Mesenchymal stem cell (in vitro differentiated cells and primary cell): ENCODE results near the gene BCL2L1.
A peak's percentile ranks its signal among the peaks of the same experiment; 100 is the strongest.
"Not testable (repeated sequence)": the region's sequence is repeated elsewhere in the genome, so short reads cannot be mapped to it uniquely, and the experiment has no call there.

Source experiments
- DNase-seq: peaks from one replicate; pipeline ENCODE4 v3.0.0-alpha.2; 2013
- H2AFZ ChIP-seq: one replicate; pipeline ENCODE4 v1.6.1; 2013; ENCODE audit warnings: low read depth, mild to moderate bottlenecking, control low read depth, inconsistent platforms, low read length, moderate library complexity
- H2AK5ac ChIP-seq: 2 replicates; pipeline ENCODE4 v1.6.1; 2013; ENCODE audit warnings: low read length, moderate library complexity, mild to moderate bottlenecking, inconsistent platforms; ENCODE audit not compliant: severe bottlenecking
- H2BK120ac ChIP-seq: one replicate; pipeline ENCODE4 v1.6.1; 2013; ENCODE audit warnings: low read depth, mild to moderate bottlenecking, inconsistent platforms, low read length, moderate library complexity
- H2BK12ac ChIP-seq, 2 experiments: one replicate each; pipeline ENCODE4 v1.6.1; 2013; ENCODE audit warnings: inconsistent platforms in 2 of 2, low read length in 2 of 2, mild to moderate bottlenecking in 2 of 2, moderate library complexity in 2 of 2, control low read depth in 1 of 2
- H2BK15ac ChIP-seq: one replicate; pipeline ENCODE4 v1.6.1; 2013; ENCODE audit warnings: mild to moderate bottlenecking, low read depth, inconsistent platforms; ENCODE audit not compliant: poor library complexity, severe bottlenecking
- H2BK5ac ChIP-seq: 2 replicates; pipeline ENCODE4 v1.6.1; 2013; ENCODE audit warnings: low read depth, mild to moderate bottlenecking, low read length, control low read depth, inconsistent platforms; ENCODE audit not compliant: poor library complexity, severe bottlenecking
- H3K14ac ChIP-seq, 2 experiments: one replicate each; pipeline ENCODE4 v1.6.1; 2013; ENCODE audit warnings: inconsistent platforms in 2 of 2, low read length in 2 of 2, control low read depth in 1 of 2, mild to moderate bottlenecking in 1 of 2, moderate library complexity in 1 of 2
- H3K18ac ChIP-seq, 2 experiments: one replicate each; pipeline ENCODE4 v1.6.1; 2013; ENCODE audit warnings: inconsistent platforms in 2 of 2, low read length in 2 of 2, control low read depth in 1 of 2, low read depth in 1 of 2, mild to moderate bottlenecking in 1 of 2
- H3K23ac ChIP-seq, 2 experiments: one replicate each; pipeline ENCODE4 v1.6.1; 2013; ENCODE audit warnings: inconsistent platforms in 2 of 2, low read length in 2 of 2, mild to moderate bottlenecking in 2 of 2, moderate library complexity in 2 of 2, control low read depth in 1 of 2
- H3K27ac ChIP-seq: 2 replicates; pipeline ENCODE4 v1.5.1; 2013; ENCODE audit warnings: mild to moderate bottlenecking, moderate library complexity, low read length, control low read depth, inconsistent platforms; ENCODE audit not compliant: poor library complexity, severe bottlenecking
- H3K27me3 ChIP-seq, 2 experiments: 2 replicates each; pipeline versions ENCODE4 v1.6.1 to v1.7.0; 2013; ENCODE audit warnings: low read length in 2 of 2, mild to moderate bottlenecking in 2 of 2, moderate library complexity in 2 of 2, control low read depth in 1 of 2, inconsistent platforms in 1 of 2; ENCODE audit not compliant: control insufficient read depth in 1 of 2, insufficient read depth in 1 of 2
- H3K36me3 ChIP-seq, 2 experiments: 2 replicates each; pipeline versions ENCODE4 v1.6.1 to v1.7.0; 2013; ENCODE audit warnings: low read length in 2 of 2, control low read depth in 1 of 2, inconsistent platforms in 1 of 2, low read depth in 1 of 2, mild to moderate bottlenecking in 1 of 2; ENCODE audit not compliant: insufficient read depth in 2 of 2, control insufficient read depth in 1 of 2
- H3K4ac ChIP-seq, 2 experiments: one replicate each; pipeline ENCODE4 v1.6.1; 2013; ENCODE audit warnings: inconsistent platforms in 2 of 2, low read length in 2 of 2, mild to moderate bottlenecking in 2 of 2, moderate library complexity in 2 of 2, control low read depth in 1 of 2, low read depth in 1 of 2
- H3K4me1 ChIP-seq: 2 replicates; pipeline ENCODE4 v1.6.1; 2013; ENCODE audit warnings: low read depth, low read length, control low read depth; ENCODE audit not compliant: control insufficient read depth, insufficient read depth
- H3K4me2 ChIP-seq: 2 replicates; pipeline ENCODE4 v1.6.1; 2013; ENCODE audit warnings: low read length, mild to moderate bottlenecking, inconsistent platforms; ENCODE audit not compliant: poor library complexity, severe bottlenecking
- H3K4me3 ChIP-seq, 2 experiments: 2 replicates each; pipeline versions ENCODE4 v1.5.1 to v1.7.0; 2013; ENCODE audit warnings: low read length in 2 of 2, mild to moderate bottlenecking in 2 of 2, control low read depth in 1 of 2, low read depth in 1 of 2; ENCODE audit not compliant: insufficient read depth in 1 of 2
- H3K79me1 ChIP-seq: replicated peaks from 2 replicates; pipeline ENCODE4 v1.6.1; 2013; ENCODE audit warnings: mild to moderate bottlenecking, control low read depth, low read length, inconsistent platforms; ENCODE audit not compliant: poor library complexity, severe bottlenecking
- H3K9ac ChIP-seq: 2 replicates; pipeline ENCODE4 v1.7.0; 2013; ENCODE audit warnings: mild to moderate bottlenecking, low read length, moderate library complexity
- H3K9me3 ChIP-seq: 2 replicates; pipeline ENCODE4 v1.7.0; 2013; ENCODE audit warnings: mild to moderate bottlenecking, low read length; ENCODE audit not compliant: control insufficient read depth
- H4K8ac ChIP-seq: one replicate; pipeline ENCODE4 v1.6.1; 2013; ENCODE audit warnings: inconsistent platforms, mild to moderate bottlenecking, low read length, moderate library complexity
- H4K91ac ChIP-seq: one replicate; pipeline ENCODE4 v1.6.1; 2013; ENCODE audit warnings: mild to moderate bottlenecking, low read length, inconsistent platforms
- WGBS: methylation state at CpG from one replicate; pipeline ENCODE4 v1.1.7; 2013; ENCODE audit warnings: mixed read lengths; 5-methylcytosine and 5-hydroxymethylcytosine counted together

The BCL2L1 gene

DNA sequence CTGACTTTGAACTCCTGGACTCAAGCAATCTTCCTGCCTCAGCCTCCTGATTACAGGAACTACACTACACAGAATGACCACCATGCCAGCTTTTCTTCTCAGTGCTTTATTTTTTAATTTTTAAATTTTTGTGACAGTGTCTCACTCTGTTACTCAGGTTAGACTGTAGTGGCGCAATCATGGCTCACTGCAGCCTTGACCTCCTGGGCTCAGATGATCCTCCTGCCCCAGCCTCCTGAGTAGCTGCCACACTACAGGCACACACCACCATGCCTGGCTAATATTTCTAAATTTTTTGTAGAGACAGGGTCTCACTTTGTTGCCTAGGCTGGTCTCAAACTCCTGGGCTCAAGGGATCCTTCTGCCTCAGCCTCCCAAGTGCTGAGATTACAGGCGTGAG, 53.7 kb downstream of the BCL2L1 start:
- H3K27me3 ChIP-seq, H3K4me2 ChIP-seq, H3K79me1 ChIP-seq, H3K14ac ChIP-seq, H2BK5ac ChIP-seq, H4K8ac ChIP-seq, H3K27ac ChIP-seq, H3K18ac ChIP-seq, H3K4ac ChIP-seq, H3K9me3 ChIP-seq, H3K9ac ChIP-seq, H2BK120ac ChIP-seq, H2BK15ac ChIP-seq, H3K4me3 ChIP-seq, H4K91ac ChIP-seq, H2AK5ac ChIP-seq, H3K23ac ChIP-seq, DNase-seq, H2AFZ ChIP-seq: not testable (repeated sequence)
- 100% methylated on average over 1 of the region's 2 CpGs for WGBS
- H3K4me1 ChIP-seq: peaks cover 53% of the 10 kb centered on the region
- H2BK12ac ChIP-seq: peak overlapping the region; percentile 12 to 67
- H3K36me3 ChIP-seq: peaks cover 79% of the 10 kb centered on the region in 2 experiments

DNA sequence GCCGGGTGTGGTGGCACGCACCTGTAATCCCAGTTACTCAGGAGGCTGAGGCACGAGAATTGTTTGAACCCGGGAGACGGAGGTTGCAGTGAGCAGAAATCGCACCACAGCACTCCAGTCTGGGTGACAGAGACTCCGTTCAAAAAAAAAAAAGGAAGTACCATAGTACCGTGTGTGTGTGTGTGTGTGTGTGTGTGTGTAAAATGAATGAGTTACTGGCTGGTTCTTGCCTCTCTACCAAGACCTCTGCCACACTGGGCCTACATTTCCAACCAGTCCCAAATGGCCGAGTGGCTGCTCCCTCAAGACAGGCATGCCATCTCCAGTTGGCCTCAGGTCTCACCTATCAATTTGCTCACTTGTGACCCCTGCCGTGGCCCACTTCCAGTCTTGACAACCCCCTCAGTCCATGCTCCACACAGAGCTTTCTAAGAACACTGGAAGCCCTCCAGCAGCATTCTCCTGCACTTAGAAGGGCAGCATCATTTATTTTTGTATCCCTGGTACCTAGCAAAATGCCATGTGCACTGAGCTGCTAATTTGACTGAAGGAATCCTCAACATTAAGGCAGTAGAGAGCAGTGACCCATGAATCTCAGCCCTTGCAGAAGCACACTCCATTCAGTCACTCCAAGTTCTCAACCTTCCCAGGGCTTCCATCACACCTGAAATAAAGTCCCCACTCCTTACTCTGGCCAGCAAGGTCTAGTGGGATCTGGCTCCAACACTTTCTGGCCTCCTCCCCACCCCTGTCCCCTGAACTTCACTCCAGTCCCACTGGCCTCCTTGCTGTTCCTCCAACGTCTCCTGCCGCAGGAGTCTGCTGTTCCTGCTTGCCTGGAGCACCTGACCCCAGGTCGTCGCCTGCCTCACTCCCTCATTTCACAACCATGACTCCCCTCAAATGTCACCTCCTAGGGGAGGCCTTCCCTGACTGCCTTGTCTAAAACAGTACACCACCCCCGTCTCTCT, 55.1 kb downstream of the BCL2L1 start:
- Histone ChIP-seq H3K23ac (no peak overlapping the region), H3K4me2 (no peak overlapping the region), H3K9ac (peak overlapping the region; percentile 23), H2BK120ac (no peak overlapping the region), H3K18ac (peak overlapping the region; percentile 52 to 59), H2BK15ac (no peak overlapping the region), H3K4ac (no peak overlapping the region), H3K4me1 (peaks cover 57% of the 10 kb centered on the region), H4K91ac (peak overlapping the region; percentile 77), H2BK12ac (peak overlapping the region; percentile 29 to 60), H2BK5ac (no peak overlapping the region), H2AFZ (no peak overlapping the region), H3K14ac (peak overlapping the region in 1 of 2 experiments; percentile 80), H2AK5ac (no peak overlapping the region), H3K9me3 (no peaks in the 10 kb centered on the region), H3K27me3 (no peaks in the 10 kb centered on the region), H4K8ac (peak overlapping the region; percentile 5), H3K79me1 (peaks cover 8% of the 10 kb centered on the region), H3K36me3 (peaks cover 78 to 81% of the 10 kb centered on the region in 2 experiments), H3K4me3 (no peak overlapping the region), H3K27ac (peak overlapping the region; percentile 3)
- WGBS: 96% methylated on average over 15 of the region's 15 CpGs
- DNase-seq: no peak

DNA sequence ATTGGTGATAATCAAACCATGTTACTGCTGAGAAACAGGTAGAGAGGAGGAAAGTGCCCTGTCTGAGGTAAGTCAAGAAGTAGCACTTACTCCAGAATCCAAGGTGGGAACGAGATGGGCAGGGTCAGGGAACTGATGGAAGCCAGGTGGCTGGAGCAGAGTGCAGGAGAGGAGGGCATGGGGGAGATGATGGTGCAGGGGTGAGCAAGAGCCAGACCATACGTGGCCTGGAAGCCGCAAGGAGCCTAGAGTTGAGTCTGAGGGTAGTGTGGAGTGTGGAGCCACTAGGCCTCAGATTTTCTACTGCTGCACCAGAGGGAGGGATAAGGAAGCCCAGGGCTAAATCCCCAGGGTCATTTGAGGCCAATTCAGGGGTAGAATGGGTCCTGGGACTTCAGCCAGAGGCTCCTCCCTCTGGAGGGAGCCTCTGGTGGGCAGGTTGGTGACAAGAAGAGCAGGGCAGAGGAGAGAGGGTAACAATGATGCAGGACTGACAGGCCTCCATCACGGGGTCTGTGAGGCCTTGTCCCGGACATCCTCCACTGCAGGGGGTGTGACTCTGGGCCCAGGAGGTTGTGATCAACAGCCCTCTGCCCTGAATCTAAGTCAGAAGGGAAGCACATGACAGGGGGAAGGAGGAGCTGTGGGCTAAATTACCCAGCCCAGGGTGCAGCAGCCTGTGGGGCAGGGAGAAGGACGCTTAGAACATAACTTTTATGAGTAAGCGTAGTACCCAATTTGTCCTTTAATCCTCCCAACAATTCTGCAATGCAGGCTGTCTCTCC, 56.2 kb downstream of the BCL2L1 start:
- DNase-seq: no peak
- Histone ChIP-seq H2BK5ac (no peak overlapping the region), H3K4me1 (peaks cover 62% of the 10 kb centered on the region), H3K79me1 (peaks cover 15% of the 10 kb centered on the region), H3K4me3 (no peak overlapping the region), H3K4me2 (no peak overlapping the region), H3K14ac (peak overlapping the region in 1 of 2 experiments; percentile 5), H3K23ac (no peak overlapping the region), H2BK120ac (no peak overlapping the region), H2BK12ac (peak overlapping the region in 1 of 2 experiments; percentile 47), H4K91ac (peak overlapping the region; percentile 36), H4K8ac (peak overlapping the region; percentile 30), H2BK15ac (peak overlapping the region; percentile 20), H2AK5ac (no peak overlapping the region), H3K18ac (peak overlapping the region in 1 of 2 experiments; percentile 74), H3K9ac (peak overlapping the region; percentile 57), H3K27ac (peak overlapping the region; percentile 25), H2AFZ (no peak overlapping the region), H3K27me3 (no peaks in the 10 kb centered on the region), H3K4ac (peak overlapping the region; percentile 53 to 54), H3K9me3 (no peaks in the 10 kb centered on the region), H3K36me3 (peaks cover 70 to 77% of the 10 kb centered on the region in 2 experiments)
- 83% methylated on average over 7 of the region's 7 CpGs for WGBS

DNA sequence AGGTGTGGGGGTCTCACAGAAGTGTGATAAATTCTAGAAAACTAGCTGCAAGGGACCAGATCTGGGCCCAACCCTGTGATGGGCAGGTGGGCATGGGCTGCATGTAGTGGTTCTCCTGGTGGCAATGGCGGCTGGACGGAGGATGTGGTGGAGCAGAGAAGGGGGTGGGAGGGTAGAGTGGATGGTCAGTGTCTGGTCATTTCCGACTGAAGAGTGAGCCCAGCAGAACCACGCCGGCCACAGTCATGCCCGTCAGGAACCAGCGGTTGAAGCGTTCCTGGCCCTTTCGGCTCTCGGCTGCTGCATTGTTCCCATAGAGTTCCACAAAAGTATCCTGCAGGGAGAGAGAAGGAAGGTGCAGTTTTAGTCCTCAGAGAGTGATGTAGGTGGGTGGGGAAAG, 56.9 kb downstream of the BCL2L1 start:
- H3K18ac ChIP-seq: peak overlapping the region in 1 of 2 experiments; percentile 74
- H3K36me3 ChIP-seq: peaks cover 63 to 70% of the 10 kb centered on the region in 2 experiments
- no peak overlapping the region for H3K27ac ChIP-seq
- no peak overlapping the region for H3K23ac ChIP-seq
- no peak overlapping the region for H2AK5ac ChIP-seq
- H3K79me1 ChIP-seq: peaks cover 15% of the 10 kb centered on the region
- H2BK15ac ChIP-seq: no peak overlapping the region
- H4K91ac ChIP-seq: no peak overlapping the region
- no peak overlapping the region for H3K4ac ChIP-seq
- H2BK5ac ChIP-seq: no peak overlapping the region
- no peak overlapping the region for H3K14ac ChIP-seq
- no peak for DNase-seq
- H2BK12ac ChIP-seq: peak overlapping the region in 1 of 2 experiments; percentile 66
- no peak overlapping the region for H2BK120ac ChIP-seq
- no peak overlapping the region for H3K4me2 ChIP-seq
- H4K8ac ChIP-seq: no peak overlapping the region
- H2AFZ ChIP-seq: no peak overlapping the region
- no peak overlapping the region for H3K4me3 ChIP-seq
- H3K9me3 ChIP-seq: no peaks in the 10 kb centered on the region
- WGBS: 98% methylated on average over 10 of the region's 10 CpGs
- H3K4me1 ChIP-seq: peaks cover 57% of the 10 kb centered on the region
- H3K9ac ChIP-seq: peak overlapping the region; percentile 57
- H3K27me3 ChIP-seq: no peaks in the 10 kb centered on the region
